Kidney (tissue), 14 donors: ENCODE results near the gene TRIM40. TPM values are rescaled to one million over a fixed set of nuclear protein-coding genes. Genes with fewer than 3 reads are reported as not detected.

Experiments used
- DNase-seq, 5 donors: peaks; one replicate each; pipeline ENCODE4 v3.0.0-alpha.2; 2013 to 2020
- FAIRE-seq: peaks from 2 replicates; lab custom pipeline; 2012; peaks lifted over from hg19 to GRCh38; lab: Jason Lieb, UNC
- H3K27ac ChIP-seq, 2 donors: one replicate each; pipeline ENCODE4 v1.7.0; 2013; ENCODE audit warnings: low read depth in 2 of 2, low read length in 2 of 2, inconsistent platforms in 1 of 2
- H3K27me3 ChIP-seq: one replicate; pipeline ENCODE4 v1.7.1; 2013; ENCODE audit warnings: low read length, inconsistent platforms; ENCODE audit not compliant: control insufficient read depth, insufficient read depth
- H3K36me3 ChIP-seq, 3 donors: one replicate each; pipeline versions ENCODE4 v1.7.0 to v1.7.1; 2013; ENCODE audit warnings: low read length in 3 of 3, control low read depth in 1 of 3, inconsistent platforms in 1 of 3; ENCODE audit not compliant: insufficient read depth in 3 of 3, control insufficient read depth in 2 of 3
- H3K4me1 ChIP-seq, 3 donors: one replicate each; pipeline versions ENCODE4 v1.7.0 to v1.7.1; 2013; ENCODE audit warnings: low read length in 3 of 3, inconsistent platforms in 1 of 3, low read depth in 1 of 3; ENCODE audit not compliant: control insufficient read depth in 2 of 3, insufficient read depth in 2 of 3
- H3K4me3 ChIP-seq, 3 donors: one replicate each; pipeline versions ENCODE4 v1.7.0 to v1.8.1; 2013; ENCODE audit warnings: low read length in 3 of 3, control low read depth in 1 of 3, inconsistent platforms in 1 of 3
- H3K9ac ChIP-seq, 3 donors: one replicate each; pipeline versions ENCODE4 v1.7.0 to v1.7.1; 2013; ENCODE audit warnings: low read length in 3 of 3, control low read depth in 1 of 3, inconsistent platforms in 1 of 3
- H3K9me3 ChIP-seq, 3 donors: one replicate each; pipeline versions ENCODE4 v1.7.0 to v1.7.1; 2013; ENCODE audit warnings: low read length in 3 of 3, control low read depth in 1 of 3, inconsistent platforms in 1 of 3; ENCODE audit not compliant: control insufficient read depth in 2 of 3, insufficient read depth in 1 of 3
- intact Hi-C: fragments of 100-400 bp; cut with DNase I; formaldehyde crosslinking; loops from one replicate; pipeline ENCODE4 v1.11.1; 2022
- polyA plus RNA-seq: library from polyadenylated mRNA; stranded (reverse); fragments of 350-450 nt; fragmentation: Illumina TruSeq; extraction: RNeasy Lipid Tissue Mini Kit (QIAGEN cat#74804); gene quantifications from one replicate; pipeline ENCODE4 v1.2.3, GENCODE V29; 2014; ENCODE audit warnings: low read depth, low replicate concordance; ENCODE audit not compliant: insufficient read depth
- total RNA-seq: library from RNA; stranded (reverse); fragmentation: NEBNext Ultra II Directional; extraction: Animal tissue kit (Norgen Biotek cat#: 25700); gene quantifications from one replicate; pipeline ENCODE4 v1.2.1, GENCODE V29; 2021
- TF ChIP-seq, protein P1 (sequence below): IDR thresholded peaks from 3 replicates; pipeline ENCODE4 v1.5.1; 2012; ENCODE audit warnings: mild to moderate bottlenecking, moderate library complexity, borderline replicate concordance; ENCODE audit not compliant: insufficient read depth; ENCODE audit errors: extremely low read depth
- donor health status: control.
- donor health status: control.
- donor health status: control.
- donor health status: control.
- donor health status: control.
- donor health status: DM: yes; HTN: yes; CAD: no.
- donor health status: Normal renal cell carcinoma (clear cell type).

TRIM40 gene
- total and polyA plus RNA-seq, 2 donors from 2014 or later, result not detected

GRCh38 chr6:30121446-30122366 is 14.2 kb upstream of the TRIM40 start:
- H3K27me3 ChIP-seq, result peaks cover 4% of the 10 kb centered on the region
- intact Hi-C loops, result no loop called here
- DNase-seq, result no peak
- H3K27ac ChIP-seq, result no peak overlapping the region
- no peak overlapping the region for H3K4me3 ChIP-seq
- TF ChIP-seq, protein P1, sequence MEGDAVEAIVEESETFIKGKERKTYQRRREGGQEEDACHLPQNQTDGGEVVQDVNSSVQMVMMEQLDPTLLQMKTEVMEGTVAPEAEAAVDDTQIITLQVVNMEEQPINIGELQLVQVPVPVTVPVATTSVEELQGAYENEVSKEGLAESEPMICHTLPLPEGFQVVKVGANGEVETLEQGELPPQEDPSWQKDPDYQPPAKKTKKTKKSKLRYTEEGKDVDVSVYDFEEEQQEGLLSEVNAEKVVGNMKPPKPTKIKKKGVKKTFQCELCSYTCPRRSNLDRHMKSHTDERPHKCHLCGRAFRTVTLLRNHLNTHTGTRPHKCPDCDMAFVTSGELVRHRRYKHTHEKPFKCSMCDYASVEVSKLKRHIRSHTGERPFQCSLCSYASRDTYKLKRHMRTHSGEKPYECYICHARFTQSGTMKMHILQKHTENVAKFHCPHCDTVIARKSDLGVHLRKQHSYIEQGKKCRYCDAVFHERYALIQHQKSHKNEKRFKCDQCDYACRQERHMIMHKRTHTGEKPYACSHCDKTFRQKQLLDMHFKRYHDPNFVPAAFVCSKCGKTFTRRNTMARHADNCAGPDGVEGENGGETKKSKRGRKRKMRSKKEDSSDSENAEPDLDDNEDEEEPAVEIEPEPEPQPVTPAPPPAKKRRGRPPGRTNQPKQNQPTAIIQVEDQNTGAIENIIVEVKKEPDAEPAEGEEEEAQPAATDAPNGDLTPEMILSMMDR, result no peak
- H3K9me3 ChIP-seq, result no peaks in the 10 kb centered on the region
- H3K9ac ChIP-seq, result no peak overlapping the region
- no peak for FAIRE-seq
- H3K36me3 ChIP-seq, result no peaks in the 10 kb centered on the region
- no peaks in the 10 kb centered on the region for H3K4me1 ChIP-seq

GRCh38 chr6:30122515-30122914 is 13.4 kb upstream of the TRIM40 start:
- DNase-seq (no peak), FAIRE-seq (no peak)
- Histone ChIP-seq H3K4me3 (no peak overlapping the region), H3K27ac (no peak overlapping the region), H3K9me3 (no peaks in the 10 kb centered on the region), H3K9ac (no peak overlapping the region), H3K36me3 (no peaks in the 10 kb centered on the region), H3K4me1 (no peaks in the 10 kb centered on the region), H3K27me3 (peaks cover 4% of the 10 kb centered on the region)
- intact Hi-C loops, result no loop called here
- TF ChIP-seq, protein P1, result no peak

- no peak overlapping the region for H3K27ac ChIP-seq
- TF ChIP-seq, protein P1, result no peak
- intact Hi-C loops, result no loop called here
- no peak overlapping the region for H3K4me3 ChIP-seq
- DNase-seq, result peak; percentile 38 to 52 (median 39)
- H3K9ac ChIP-seq, result no peak overlapping the region
- no peaks in the 10 kb centered on the region for H3K9me3 ChIP-seq
- peaks cover 33% of the 10 kb centered on the region for H3K27me3 ChIP-seq
- no peaks in the 10 kb centered on the region for H3K36me3 ChIP-seq
- peaks cover 0 to 7% (median 0%) of the 10 kb centered on the region in 3 donors for H3K4me1 ChIP-seq
- no peak for FAIRE-seq
Measured at GRCh38 chr6:30127238-30128093, 8.5 kb upstream of the TRIM40 start.
